B cell (primary cell): ENCODE data around the gene CDK10.

Source experiments
- CTCF ChIP-seq: fragments of 200-600 bp; IDR thresholded peaks from one replicate; pipeline ENCODE4 v1.8.0; 2022; ENCODE audit warnings: antibody characterized with exemption, mild to moderate bottlenecking
- EZH2 ChIP-seq: IDR thresholded peaks from 2 replicates; pipeline ENCODE4 v1.6.1; 2012; ENCODE audit warnings: borderline replicate concordance, low read depth, mild to moderate bottlenecking, moderate library complexity, low read length; ENCODE audit not compliant: insufficient read depth, poor library complexity, severe bottlenecking

GRCh38 chr16:89689142-89689541 is 2.7 kb downstream of the CDK10 start:
- TF ChIP-seq CTCF (no peak), EZH2 (no peak)
